Stimulated activated CD8-positive, alpha-beta memory T cell treated with anti-CD3 and anti-CD28 coated beads, Interleukin-7, amount 100 ng/mL, for 4 hours (primary cell): ENCODE results near the gene RNF19B.
"Not testable (repeated sequence)": the region's sequence is repeated elsewhere in the genome, so short reads cannot be mapped to it uniquely, and the experiment has no call there.

ENCODE experiments used
- DNase-seq, 2 donors: peaks; one replicate each; pipeline ENCODE4 v3.0.0-alpha.2; 2020; ENCODE audit warnings: low read depth in 2 of 2

Gene RNF19B

GRCh38 chr1:32992489-32993323 lies 28.1 kb upstream of the RNF19B start:
- DNase-seq = peak in 1 of 2 donors; percentile 20

- no peak for DNase-seq
Measured at GRCh38 chr1:32991819-32992488, 27.3 kb upstream of the RNF19B start.

- DNase-seq = no peak
Measured at GRCh38 chr1:32991386-32991785, 26.8 kb upstream of the RNF19B start.

- DNase-seq = no peak
Measured at GRCh38 chr1:32990887-32991286, 26.3 kb upstream of the RNF19B start.

- no peak for DNase-seq
Measured at GRCh38 chr1:32989160-32990050, 24.8 kb upstream of the RNF19B start.

GRCh38 chr1:32988665-32989064 lies 24.1 kb upstream of the RNF19B start:
- no peak for DNase-seq

- no peak for DNase-seq
Measured at GRCh38 chr1:32985226-32985625, 20.6 kb upstream of the RNF19B start.

GRCh38 chr1:32984455-32985171 lies 20.0 kb upstream of the RNF19B start:
- DNase-seq = no peak

GRCh38 chr1:32984090-32984454 lies 19.5 kb upstream of the RNF19B start:
- no peak for DNase-seq

- no peak for DNase-seq
Measured at GRCh38 chr1:32983020-32983419, 18.4 kb upstream of the RNF19B start.

- DNase-seq = peak; percentile 43 to 44
Measured at GRCh38 chr1:32981003-32981901, 16.6 kb upstream of the RNF19B start.

GRCh38 chr1:32980080-32980479 lies 15.5 kb upstream of the RNF19B start:
- no peak for DNase-seq

- DNase-seq = no peak
Measured at GRCh38 chr1:32978854-32979253, 14.2 kb upstream of the RNF19B start.

GRCh38 chr1:32977546-32978087 lies 13.0 kb upstream of the RNF19B start:
- DNase-seq = no peak

- DNase-seq = not testable (repeated sequence)
Measured at GRCh38 chr1:32975055-32975454, 10.4 kb upstream of the RNF19B start.

GRCh38 chr1:32973458-32973857 lies 8.8 kb upstream of the RNF19B start:
- not testable (repeated sequence) for DNase-seq

GRCh38 chr1:32972814-32973428 lies 8.3 kb upstream of the RNF19B start:
- DNase-seq = no peak

- no peak for DNase-seq
Measured at GRCh38 chr1:32971576-32971975, 7.0 kb upstream of the RNF19B start.

GRCh38 chr1:32971156-32971555 lies 6.5 kb upstream of the RNF19B start:
- no peak for DNase-seq

GRCh38 chr1:32969566-32969965 lies 5.0 kb upstream of the RNF19B start:
- no peak for DNase-seq
